Measurements from ENCODE around the gene UBL3. TPM values are rescaled to one million over a fixed set of nuclear protein-coding genes. Genes with fewer than 3 reads are reported as not detected.

UBL3 gene
- total RNA-seq: 31.4 TPM

GRCh38 chr13:29850213-29850898 lies at the start of gene UBL3:
Gene UBL3, minus strand, starts transcription at chr13:29850617. Its CDS starts 1,079 bp downstream, at chr13:29849538.
- DNase-seq (ENCODE audit: low spot score): peak; percentile 98

GRCh38 chr13:29897102-29897501 lies 46.7 kb upstream of the UBL3 start:
- DNase-seq (ENCODE audit: low spot score): no peak

GRCh38 chr13:29893438-29893837 lies 43.0 kb upstream of the UBL3 start:
- DNase-seq (ENCODE audit: low spot score): no peak

GRCh38 chr13:29892151-29892550 lies 41.7 kb upstream of the UBL3 start:
- DNase-seq (ENCODE audit: low spot score): no peak

- DNase-seq (ENCODE audit: low spot score): no peak
Observed at GRCh38 chr13:29889111-29889510, 38.7 kb upstream of the UBL3 start.

- no peak for DNase-seq (ENCODE audit: low spot score)
Observed at GRCh38 chr13:29888306-29888705, 37.9 kb upstream of the UBL3 start.

GRCh38 chr13:29887686-29888085 lies 37.3 kb upstream of the UBL3 start:
- no peak for DNase-seq (ENCODE audit: low spot score)

- DNase-seq (ENCODE audit: low spot score): no peak
Observed at GRCh38 chr13:29887030-29887557, 36.7 kb upstream of the UBL3 start.

GRCh38 chr13:29886446-29886845 lies 36.0 kb upstream of the UBL3 start:
- DNase-seq (ENCODE audit: low spot score): no peak

- no peak for DNase-seq (ENCODE audit: low spot score)
Observed at GRCh38 chr13:29885989-29886388, 35.6 kb upstream of the UBL3 start.

GRCh38 chr13:29884671-29885430 lies 34.4 kb upstream of the UBL3 start:
- no peak for DNase-seq (ENCODE audit: low spot score)

GRCh38 chr13:29883941-29884518 lies 33.6 kb upstream of the UBL3 start:
- no peak for DNase-seq (ENCODE audit: low spot score)

GRCh38 chr13:29882076-29882475 lies 31.7 kb upstream of the UBL3 start:
- DNase-seq (ENCODE audit: low spot score): no peak

- no peak for DNase-seq (ENCODE audit: low spot score)
Observed at GRCh38 chr13:29878101-29878500, 27.7 kb upstream of the UBL3 start.

GRCh38 chr13:29877456-29878078 lies 27.1 kb upstream of the UBL3 start:
- no peak for DNase-seq (ENCODE audit: low spot score)

- DNase-seq (ENCODE audit: low spot score): no peak
Observed at GRCh38 chr13:29875646-29876045, 25.2 kb upstream of the UBL3 start.

- DNase-seq (ENCODE audit: low spot score): no peak
Observed at GRCh38 chr13:29868581-29868980, 18.2 kb upstream of the UBL3 start.

- DNase-seq (ENCODE audit: low spot score): no peak
Observed at GRCh38 chr13:29865934-29866333, 15.5 kb upstream of the UBL3 start.

- no peak for DNase-seq (ENCODE audit: low spot score)
Observed at GRCh38 chr13:29861694-29862110, 11.3 kb upstream of the UBL3 start.

- no peak for DNase-seq (ENCODE audit: low spot score)
Observed at GRCh38 chr13:29859971-29860370, 9.6 kb upstream of the UBL3 start.

- no peak for DNase-seq (ENCODE audit: low spot score)
Observed at GRCh38 chr13:29858667-29859066, 8.2 kb upstream of the UBL3 start.

- no peak for DNase-seq (ENCODE audit: low spot score)
Observed at GRCh38 chr13:29858231-29858630, 7.8 kb upstream of the UBL3 start.
